PC-9 (cell line): ENCODE data around the gene MTNR1A. TPM values are rescaled to one million over a fixed set of nuclear protein-coding genes. Genes with fewer than 3 reads are reported as not detected.

Experiments
- BruUV-seq: library from RNA; stranded (reverse); fragments of 400-500 nt; replicated peaks from 2 replicates; lab custom pipeline; 2021; lab: Mats Ljungman, UMichigan
- CTCF ChIA-PET: fragments of 300-600 bp; sonication (Branson Sonifier 250); formaldehyde crosslinking; loops from one replicate; lab custom pipeline; 2022; ENCODE audit warnings: antibody characterized with exemption; lab: Charles Lee
- POLR2A ChIA-PET: fragments of 300-600 bp; sonication (Branson Sonifier 250); formaldehyde crosslinking; loops from one replicate; lab custom pipeline; 2022; ENCODE audit warnings: antibody characterized with exemption; ENCODE audit not compliant: unreplicated experiment; lab: Charles Lee
- DNase-seq, 2 experiments: peaks; one replicate each; pipeline versions ENCODE4 v3.0.0 to v3.0.0-alpha.2; 2015 to 2022; ENCODE audit warnings: mixed read lengths in 1 of 2
- H2AFZ ChIP-seq: fragments of 200-600 bp; sonication (generic); 2 replicates; pipeline ENCODE4 v1.8.1; 2017; ENCODE audit warnings: antibody characterized with exemption
- H3F3A ChIP-seq: fragments of 200-600 bp; sonication (generic); 2 replicates; pipeline ENCODE4 v1.8.1; 2017; ENCODE audit warnings: antibody characterized with exemption, mild to moderate bottlenecking, low read depth; ENCODE audit not compliant: insufficient read depth
- H3K27ac ChIP-seq: fragments of 200-600 bp; sonication (generic); 2 replicates; pipeline ENCODE4 v1.6.1; 2016; ENCODE audit warnings: mixed run types
- H3K27me3 ChIP-seq: fragments of 200-600 bp; sonication (generic); 2 replicates; pipeline ENCODE4 v1.6.1; 2016; ENCODE audit warnings: low read depth, mixed run types; ENCODE audit not compliant: insufficient read depth
- H3K36me3 ChIP-seq: fragments of 200-600 bp; sonication (generic); 2 replicates; pipeline ENCODE4 v1.6.1; 2016; ENCODE audit warnings: low read depth, mixed run types
- H3K4me1 ChIP-seq: fragments of 200-600 bp; sonication (generic); replicated peaks from 2 replicates; pipeline ENCODE4 v1.6.1; 2016; ENCODE audit warnings: mixed run types; ENCODE audit not compliant: insufficient read depth
- H3K4me2 ChIP-seq: fragments of 200-600 bp; sonication (generic); 2 replicates; pipeline ENCODE4 v1.6.1; 2017; ENCODE audit warnings: mixed run types
- H3K4me3 ChIP-seq: fragments of 200-600 bp; sonication (generic); 2 replicates; pipeline ENCODE4 v1.6.1; 2016; ENCODE audit warnings: mixed run types
- H3K79me2 ChIP-seq: fragments of 200-600 bp; sonication (generic); 2 replicates; pipeline ENCODE4 v1.6.1; 2017; ENCODE audit warnings: low read depth, mixed run types
- H3K9me2 ChIP-seq: fragments of 200-600 bp; sonication (generic); 2 replicates; pipeline ENCODE4 v1.8.1; 2017; ENCODE audit warnings: mild to moderate bottlenecking; ENCODE audit not compliant: insufficient read depth
- H3K9me3 ChIP-seq: fragments of 200-600 bp; sonication (generic); 2 replicates; pipeline ENCODE4 v1.8.1; 2016; ENCODE audit warnings: low read depth; ENCODE audit not compliant: insufficient read depth
- H4K20me1 ChIP-seq: fragments of 200-600 bp; sonication (generic); 2 replicates; pipeline ENCODE4 v1.8.1; 2017; ENCODE audit not compliant: insufficient read depth
- CTCF ChIP-seq: fragments of 200-600 bp; sonication (generic); conservative IDR thresholded peaks from 2 replicates; pipeline ENCODE4 v1.6.1; 2017; ENCODE audit warnings: mixed run types, antibody characterized with exemption, mild to moderate bottlenecking, moderate library complexity
- EZH2 ChIP-seq: fragments of 200-600 bp; sonication (generic); IDR thresholded peaks from 2 replicates; pipeline ENCODE4 v1.8.0; 2017; ENCODE audit warnings: antibody characterized with exemption, low read depth
- intact Hi-C: fragments of 100-400 bp; cut with micrococcal nuclease; formaldehyde crosslinking; loops from one replicate; pipeline ENCODE4 v1.10.0; 2022; ENCODE audit not compliant: unreplicated experiment
- total RNA-seq: library from RNA; stranded (reverse); gene quantifications from 2 replicates; pipeline ENCODE4 v1.2.3, GENCODE V29; 2021

Gene MTNR1A
- total RNA-seq, 1 experiment from 2014 or later = not detected

GRCh38 chr4:186596346-186596745, 41.0 kb upstream of the MTNR1A start:
- Histone ChIP-seq H3K4me1 (no peaks in the 10 kb centered on the region), H3F3A (no peaks in the 10 kb centered on the region), H3K79me2 (no peaks in the 10 kb centered on the region), H3K9me3 (no peaks in the 10 kb centered on the region), H3K27ac (no peak overlapping the region), H3K4me2 (no peak overlapping the region), H2AFZ (no peak overlapping the region), H4K20me1 (no peaks in the 10 kb centered on the region), H3K36me3 (no peaks in the 10 kb centered on the region), H3K27me3 (no peaks in the 10 kb centered on the region), H3K4me3 (no peak overlapping the region), H3K9me2 (no peaks in the 10 kb centered on the region)
- intact Hi-C loops = no loop called here
- POLR2A ChIA-PET = interaction anchor here (0.7 kb wide), 1 partner anchor 1506 kb away, joined by 3 read pairs; no protein-coding TSS in a partner anchor
- no TSS peak for BruUV-seq
- TF ChIP-seq CTCF (no peak), EZH2 (no peak)
- CTCF ChIA-PET = no interaction called here
- DNase-seq = no peak

- Histone ChIP-seq H3K79me2 (no peaks in the 10 kb centered on the region), H3K27me3 (no peaks in the 10 kb centered on the region), H3K4me1 (no peaks in the 10 kb centered on the region), H3K4me2 (no peak overlapping the region), H3K9me2 (no peaks in the 10 kb centered on the region), H3K4me3 (no peak overlapping the region), H2AFZ (no peak overlapping the region), H4K20me1 (no peaks in the 10 kb centered on the region), H3K36me3 (no peaks in the 10 kb centered on the region), H3F3A (no peaks in the 10 kb centered on the region), H3K27ac (no peak overlapping the region), H3K9me3 (no peaks in the 10 kb centered on the region)
- ChIA-PET CTCF (no interaction called here), POLR2A (no interaction called here)
- no peak for TF ChIP-seq CTCF
- no peak for TF ChIP-seq EZH2
- no TSS peak for BruUV-seq
- intact Hi-C loops = no loop called here
- DNase-seq = no peak
Observed at GRCh38 chr4:186593587-186593973, 38.2 kb upstream of the MTNR1A start.

DNA sequence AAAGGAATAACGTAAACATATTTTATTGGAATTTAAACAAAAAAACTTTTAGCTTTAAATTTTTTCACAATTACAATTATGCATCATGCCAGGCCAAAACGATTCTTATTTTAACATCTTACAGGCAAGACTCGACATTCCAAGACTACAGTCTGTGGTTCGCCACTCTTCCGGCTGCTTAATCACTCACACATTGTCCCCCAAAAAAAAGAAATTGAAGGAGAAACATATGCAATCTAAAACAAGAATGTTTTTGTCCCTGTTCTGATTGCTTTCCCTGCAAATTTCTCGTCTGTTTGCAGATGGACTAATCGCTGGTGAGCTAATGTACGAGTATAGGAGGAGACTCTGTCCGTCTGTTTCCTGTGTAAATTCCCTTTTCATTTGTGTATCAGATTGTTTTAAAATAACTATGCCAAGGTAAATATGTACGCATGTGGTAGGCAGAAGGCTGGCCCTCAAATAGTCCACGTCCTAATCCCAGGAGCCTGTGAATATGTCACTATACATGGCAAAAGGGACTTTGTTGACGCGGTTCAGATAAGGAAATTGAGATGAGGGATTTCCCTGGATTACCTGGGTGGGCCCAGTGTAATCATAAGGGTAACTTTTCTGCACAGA, 37.7 kb upstream of the MTNR1A start:
- Histone ChIP-seq H3K9me2 (no peaks in the 10 kb centered on the region), H3K4me3 (no peak overlapping the region), H3K4me1 (no peaks in the 10 kb centered on the region), H3K27me3 (no peaks in the 10 kb centered on the region), H3K79me2 (no peaks in the 10 kb centered on the region), H3K4me2 (no peak overlapping the region), H3K36me3 (no peaks in the 10 kb centered on the region), H4K20me1 (no peaks in the 10 kb centered on the region), H3F3A (no peaks in the 10 kb centered on the region), H2AFZ (no peak overlapping the region), H3K9me3 (no peaks in the 10 kb centered on the region), H3K27ac (no peak overlapping the region)
- TF ChIP-seq CTCF (no peak), EZH2 (no peak)
- CTCF ChIA-PET = no interaction called here
- intact Hi-C loops = no loop called here
- DNase-seq = no peak
- no TSS peak for BruUV-seq
- POLR2A ChIA-PET = no interaction called here
